Muscle of leg (tissue), 9 donors: Measurements from ENCODE around the gene ARFGAP3. TPM values are rescaled to one million over a fixed set of nuclear protein-coding genes. Genes with fewer than 3 reads are reported as not detected.

Source experiments
- polyA plus RNA-seq, 8 donors: library from polyadenylated mRNA; unstranded; fragments of 120-200 nt; gene quantifications; one replicate each; pipeline versions ENCODE4 v1.2.1 to v1.2.3, GENCODE V29; 2013; ENCODE audit warnings: inconsistent platforms in 1 of 8, low replicate concordance in 1 of 8; ENCODE audit not compliant: insufficient read length in 8 of 8, insufficient read depth in 1 of 8
- total RNA-seq: library from RNA; stranded (reverse); fragments of 120-200 nt; gene quantifications from one replicate; pipeline ENCODE4 v1.2.4, GENCODE V29; 2013

Gene ARFGAP3
- total and polyA plus RNA-seq, 9 donors = 32.2 to 48.3 (median 37.4) TPM

Other genes starting within 250 kb of the ARFGAP3 start
- 32.8 TPM for gene POLDIP3, start 242.4 kb downstream of the ARFGAP3 start, total RNA-seq
- 10 to 100 TPM; 49.6 to 68.5 (median 57.7) TPM for gene POLDIP3, start 242.4 kb downstream of the ARFGAP3 start, polyA plus RNA-seq
- gene ATP5MGL, start 216.7 kb downstream of the ARFGAP3 start, total RNA-seq = 0.66 TPM
- under 1 TPM in 1 of 8 donors, not detected in 7; 0.26 TPM for gene ATP5MGL, start 216.7 kb downstream of the ARFGAP3 start, polyA plus RNA-seq
- gene CYB5R3, start 207.9 kb downstream of the ARFGAP3 start, total RNA-seq = 53.2 TPM
- gene CYB5R3, start 207.9 kb downstream of the ARFGAP3 start, polyA plus RNA-seq = 100 to 1,000 TPM; 142 to 177 (median 160) TPM
- gene A4GALT, start 136.4 kb downstream of the ARFGAP3 start, total RNA-seq = 17.0 TPM
- gene A4GALT, start 136.4 kb downstream of the ARFGAP3 start, polyA plus RNA-seq = 10 to 100 TPM; 20.0 to 29.8 (median 24.7) TPM
- gene PACSIN2, start 157.9 kb upstream of the ARFGAP3 start, total RNA-seq = 23.1 TPM
- 10 to 100 TPM; 24.3 to 38.6 (median 31.2) TPM for gene PACSIN2, start 157.9 kb upstream of the ARFGAP3 start, polyA plus RNA-seq
- gene TTLL1, start 232.1 kb upstream of the ARFGAP3 start, total RNA-seq = 11.4 TPM
- 10 to 100 TPM in 6 of 8 donors, 1 to 10 TPM in 2; 9.1 to 11.4 (median 10.3) TPM for gene TTLL1, start 232.1 kb upstream of the ARFGAP3 start, polyA plus RNA-seq